Mesothelial cell of epicardium (in vitro differentiated cells): ENCODE data around the gene PDE1C. TPM values are rescaled to one million over a fixed set of nuclear protein-coding genes. Genes with fewer than 3 reads are reported as not detected.

Experiments
- DNase-seq, 2 experiments: peaks; one replicate each; pipeline ENCODE4 v3.0.0; 2021; ENCODE audit warnings: low spot score in 2 of 2; ENCODE audit not compliant: unreplicated experiment in 2 of 2
- H3K27ac Mint-ChIP-seq: 2 replicates; pipeline ENCODE4 v1.8.0; 2021; ENCODE audit warnings: mixed read lengths
- H3K27me3 Mint-ChIP-seq: 2 replicates; pipeline ENCODE4 v1.8.0; 2021; ENCODE audit warnings: low read depth, mixed read lengths
- H3K36me3 Mint-ChIP-seq: 2 replicates; pipeline ENCODE4 v1.8.0; 2021; ENCODE audit warnings: mixed read lengths
- H3K4me1 Mint-ChIP-seq: 2 replicates; pipeline ENCODE4 v1.8.0; 2021; ENCODE audit warnings: mixed read lengths
- H3K4me3 Mint-ChIP-seq: 2 replicates; pipeline ENCODE4 v1.8.0; 2021; ENCODE audit warnings: mild to moderate bottlenecking, moderate library complexity, mixed read lengths
- H3K9me3 Mint-ChIP-seq: 2 replicates; pipeline ENCODE4 v1.8.0; 2021; ENCODE audit warnings: mixed read lengths
- total RNA-seq: library from RNA; stranded (reverse); gene quantifications from 3 replicates; pipeline ENCODE4 v1.2.1, GENCODE V29; 2021
- TF ChIP-seq, protein P1 (sequence below): fragments of 200-600 bp; sonication (generic); IDR thresholded peaks from one replicate; pipeline ENCODE4 v1.5.0; 2021; ENCODE audit warnings: antibody characterized with exemption; ENCODE audit not compliant: unreplicated experiment

The PDE1C gene
- total RNA-seq, 1 donor from 2014 or later = 0.94 TPM

DNA sequence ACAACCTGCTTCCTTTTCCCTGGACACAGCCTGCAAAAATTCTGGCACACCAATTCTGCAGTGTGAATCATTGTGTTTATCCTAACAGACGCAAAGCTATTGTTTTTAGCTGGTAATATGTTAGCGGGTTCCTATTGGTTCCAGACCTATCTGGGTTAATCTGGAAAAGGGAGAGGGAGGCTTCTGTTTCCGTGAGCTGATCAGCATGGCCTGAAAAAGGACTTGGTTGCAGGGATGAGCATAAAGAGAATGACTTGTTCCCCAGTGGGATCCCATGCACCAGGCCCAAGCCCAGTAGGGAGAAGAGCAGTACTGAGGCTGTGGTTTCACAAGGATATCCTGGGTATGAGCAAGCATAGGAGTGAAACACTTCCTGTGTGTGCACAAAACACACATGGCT is 78.4 kb downstream of the PDE1C start:
- no peaks in the 10 kb centered on the region for H3K9me3 Mint-ChIP-seq
- H3K27ac Mint-ChIP-seq = no peak overlapping the region

DNA sequence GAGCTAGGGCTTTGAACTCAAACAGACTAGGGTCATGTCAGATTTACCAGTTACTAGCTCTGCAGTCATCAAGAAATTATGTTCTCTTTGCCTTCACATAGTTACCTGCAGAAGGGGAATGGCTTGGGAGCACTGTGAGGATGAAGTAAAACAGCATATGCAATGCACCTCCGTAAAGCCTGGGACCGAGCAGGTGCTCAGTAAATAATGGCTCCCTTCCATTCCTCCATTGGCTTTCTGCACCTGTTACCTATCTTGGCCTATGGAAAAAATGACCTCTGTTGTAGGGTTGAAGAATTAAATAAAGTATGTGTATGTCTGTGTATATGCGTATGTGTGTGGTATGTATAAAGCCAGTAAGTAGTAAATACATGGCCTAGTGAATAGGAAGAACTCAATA is 78.8 kb downstream of the PDE1C start:
- H3K9me3 Mint-ChIP-seq = no peaks in the 10 kb centered on the region

More for the DNA sequence above, 78.4 kb downstream of the PDE1C start:
- Mint-ChIP-seq H3K4me3 (no peak overlapping the region), H3K36me3 (no peaks in the 10 kb centered on the region), H3K27me3 (peaks cover 5% of the 10 kb centered on the region), H3K4me1 (no peaks in the 10 kb centered on the region)
- no peak for DNase-seq
- TF ChIP-seq, protein P1, sequence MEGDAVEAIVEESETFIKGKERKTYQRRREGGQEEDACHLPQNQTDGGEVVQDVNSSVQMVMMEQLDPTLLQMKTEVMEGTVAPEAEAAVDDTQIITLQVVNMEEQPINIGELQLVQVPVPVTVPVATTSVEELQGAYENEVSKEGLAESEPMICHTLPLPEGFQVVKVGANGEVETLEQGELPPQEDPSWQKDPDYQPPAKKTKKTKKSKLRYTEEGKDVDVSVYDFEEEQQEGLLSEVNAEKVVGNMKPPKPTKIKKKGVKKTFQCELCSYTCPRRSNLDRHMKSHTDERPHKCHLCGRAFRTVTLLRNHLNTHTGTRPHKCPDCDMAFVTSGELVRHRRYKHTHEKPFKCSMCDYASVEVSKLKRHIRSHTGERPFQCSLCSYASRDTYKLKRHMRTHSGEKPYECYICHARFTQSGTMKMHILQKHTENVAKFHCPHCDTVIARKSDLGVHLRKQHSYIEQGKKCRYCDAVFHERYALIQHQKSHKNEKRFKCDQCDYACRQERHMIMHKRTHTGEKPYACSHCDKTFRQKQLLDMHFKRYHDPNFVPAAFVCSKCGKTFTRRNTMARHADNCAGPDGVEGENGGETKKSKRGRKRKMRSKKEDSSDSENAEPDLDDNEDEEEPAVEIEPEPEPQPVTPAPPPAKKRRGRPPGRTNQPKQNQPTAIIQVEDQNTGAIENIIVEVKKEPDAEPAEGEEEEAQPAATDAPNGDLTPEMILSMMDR = no peak

DNA sequence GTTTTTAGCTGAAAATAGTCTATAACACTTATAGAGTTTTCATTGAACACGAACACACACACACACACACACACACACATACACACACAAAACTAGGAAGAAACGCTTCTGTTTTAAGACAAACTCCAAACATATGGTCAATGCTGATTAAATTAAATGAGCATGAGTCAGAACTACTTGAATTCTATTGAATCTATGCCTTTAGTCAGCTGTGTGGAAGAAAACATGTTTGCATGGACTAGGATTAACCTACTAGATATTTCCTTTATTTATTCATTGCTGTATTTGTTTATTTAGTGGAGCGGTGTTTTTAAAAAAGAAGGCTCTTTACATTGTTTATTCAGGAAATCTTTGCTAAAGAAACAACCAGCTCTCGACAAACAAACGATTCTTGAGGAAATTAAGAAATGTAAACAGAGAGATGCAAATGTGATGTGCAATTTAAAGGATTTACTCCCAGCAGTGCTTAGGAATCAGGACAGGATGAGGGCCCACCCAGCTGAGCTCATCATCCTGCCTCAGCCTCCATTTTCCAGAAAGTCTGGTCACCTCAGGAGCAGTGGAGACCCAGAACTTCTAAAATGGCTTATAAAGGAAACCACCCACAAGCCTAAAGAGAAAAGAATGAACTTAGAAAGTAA is 83.2 kb downstream of the PDE1C start:
- Mint-ChIP-seq H3K9me3 (peaks cover 13% of the 10 kb centered on the region), H3K36me3 (no peaks in the 10 kb centered on the region), H3K27me3 (peaks cover 5% of the 10 kb centered on the region), H3K4me3 (no peak overlapping the region), H3K27ac (no peak overlapping the region), H3K4me1 (no peaks in the 10 kb centered on the region)
- TF ChIP-seq, protein P1 = no peak
- no peak for DNase-seq

More for the DNA sequence above, 78.8 kb downstream of the PDE1C start:
- Mint-ChIP-seq H3K4me1 (no peaks in the 10 kb centered on the region), H3K4me3 (no peak overlapping the region), H3K27ac (no peak overlapping the region), H3K27me3 (peaks cover 5% of the 10 kb centered on the region), H3K36me3 (no peaks in the 10 kb centered on the region)
- DNase-seq = no peak
- TF ChIP-seq, protein P1 = no peak

DNA sequence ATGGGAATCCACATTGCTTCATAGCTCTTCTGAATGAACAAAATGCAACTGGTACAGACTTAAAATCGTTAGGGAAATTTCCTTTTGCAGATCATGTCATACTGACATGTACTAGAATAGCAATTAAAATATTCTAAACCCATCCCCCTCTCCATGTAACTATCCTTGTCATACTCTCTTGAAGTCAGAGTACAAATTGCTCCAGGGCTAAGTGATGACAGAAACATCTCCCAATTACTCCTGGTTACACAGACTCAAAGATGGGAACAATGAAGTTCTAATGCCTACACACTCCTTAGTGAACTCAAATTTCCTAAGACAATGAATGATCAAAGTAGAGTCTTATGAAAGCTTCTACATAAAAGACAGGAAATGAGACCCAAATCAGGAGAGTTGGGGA is 87.2 kb downstream of the PDE1C start:
- TF ChIP-seq, protein P1 = no peak
- peaks cover 16% of the 10 kb centered on the region for H3K9me3 Mint-ChIP-seq
- no peak overlapping the region for H3K4me3 Mint-ChIP-seq
- H3K27me3 Mint-ChIP-seq = peaks cover 5% of the 10 kb centered on the region
- H3K27ac Mint-ChIP-seq = no peak overlapping the region
- H3K36me3 Mint-ChIP-seq = no peaks in the 10 kb centered on the region
- no peak for DNase-seq
- no peaks in the 10 kb centered on the region for H3K4me1 Mint-ChIP-seq

DNA sequence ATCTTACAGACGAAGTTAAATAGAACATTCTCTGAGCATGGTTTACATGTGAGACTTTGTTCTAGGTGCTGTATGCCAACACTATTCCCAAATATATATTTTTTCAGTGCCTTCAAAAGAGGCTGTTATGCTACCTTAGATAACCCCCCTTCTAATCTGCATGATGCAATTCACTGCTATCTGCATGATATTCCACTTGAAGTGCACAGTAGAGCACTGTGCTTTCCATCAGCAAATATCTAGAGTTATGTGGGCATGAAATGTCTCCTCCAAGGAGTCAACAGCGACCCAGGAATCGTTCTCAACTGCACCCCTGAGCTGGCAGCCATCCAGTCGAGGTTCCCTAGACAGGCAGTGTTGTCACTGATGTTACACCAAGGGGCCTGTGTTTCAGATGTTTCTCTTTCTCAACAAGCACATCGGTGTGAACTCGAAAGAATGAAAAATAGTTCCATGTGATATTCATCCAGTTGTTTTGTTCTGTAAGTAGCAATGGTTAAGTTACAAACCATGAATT is 88.3 kb downstream of the PDE1C start:
- Mint-ChIP-seq H3K4me3 (no peak overlapping the region), H3K9me3 (peaks cover 24% of the 10 kb centered on the region), H3K27me3 (peaks cover 9% of the 10 kb centered on the region), H3K36me3 (no peaks in the 10 kb centered on the region), H3K27ac (no peak overlapping the region), H3K4me1 (no peaks in the 10 kb centered on the region)
- TF ChIP-seq, protein P1 = no peak
- no peak for DNase-seq
